HepG2 (cell line): ENCODE results near the gene DDIT4. TPM values are rescaled to one million over a fixed set of nuclear protein-coding genes. Genes with fewer than 3 reads are reported as not detected.

ENCODE experiments used
- ATAC-seq: fragments of 200-7000 bp; cut with Tn5 transposase; 3 replicates; pipeline ENCODE4 v1.9.1; 2020; ENCODE audit warnings: mild to moderate bottlenecking, moderate library complexity
- BruUV-seq: library from RNA; stranded (reverse); fragments of 400-500 nt; replicated peaks from 2 replicates; lab custom pipeline; 2021; lab: Mats Ljungman, UMichigan
- CTCF ChIA-PET: fragments of 300-600 bp; formaldehyde crosslinking; extraction: SDS; loops from one replicate; lab custom pipeline; 2021; ENCODE audit warnings: low total read pairs, inconsistent platforms, low intra/inter-chr PET ratio; lab: Yijun Ruan, JAX
- POLR2A ChIA-PET: fragments of 350-600 bp; sonication (Branson Sonifier 250); formaldehyde crosslinking; loops from one replicate; lab custom pipeline; 2020; ENCODE audit warnings: antibody characterized with exemption, inconsistent platforms; lab: Yijun Ruan, JAX
- DNase-seq: peaks from one replicate; pipeline ENCODE4 v3.0.0-alpha.2; 2015; ENCODE audit warnings: low spot score
- FAIRE-seq: peaks from 3 replicates; lab custom pipeline; 2011; peaks lifted over from hg19 to GRCh38; lab: Jason Lieb, UNC
- H2AFZ ChIP-seq: one replicate; pipeline ENCODE4 v1.6.1; 2011; ENCODE audit warnings: low read length, inconsistent platforms
- H3K27ac ChIP-seq: fragments of 300-600 bp; 3 replicates; pipeline ENCODE4 v1.8.0; 2011; ENCODE audit warnings: mixed run types, mild to moderate bottlenecking, mixed read lengths, low read length, inconsistent platforms; ENCODE audit not compliant: insufficient read depth; ENCODE audit errors: extremely low read length
- H3K27me3 ChIP-seq, 2 experiments: fragments of 200-600 bp in 1 of 2; 2 replicates in 1 of 2; 3 replicates in 1 of 2; pipeline versions ENCODE4 v1.6.0 to v1.8.0; 2011; ENCODE audit warnings: low read length in 2 of 2, mild to moderate bottlenecking in 2 of 2, moderate library complexity in 2 of 2, inconsistent platforms in 1 of 2; ENCODE audit not compliant: insufficient read depth in 2 of 2, control insufficient read depth in 1 of 2
- H3K36me3 ChIP-seq, 2 experiments: fragments of 200-600 bp in 1 of 2; replicated peaks in 1 of 2; 2 replicates in 1 of 2; 3 replicates in 1 of 2; pipeline versions ENCODE4 v1.5.1 to v1.8.0; 2011; ENCODE audit warnings: low read length in 2 of 2, inconsistent platforms in 1 of 2; ENCODE audit not compliant: insufficient read depth in 2 of 2, control insufficient read depth in 1 of 2
- H3K4me1 ChIP-seq: 2 replicates; pipeline ENCODE4 v1.5.1; 2012; ENCODE audit warnings: low read length, inconsistent platforms; ENCODE audit not compliant: insufficient read depth
- H3K4me2 ChIP-seq: 2 replicates; pipeline ENCODE4 v1.6.0; 2011; ENCODE audit warnings: low read depth, low read length, inconsistent platforms
- H3K4me3 ChIP-seq, 3 experiments: fragments of 200-600 bp in 1 of 3; sonication (generic), shearing (Covaris generic) in 1 of 3; replicated peaks in 1 of 3; 2 replicates each; pipeline ENCODE4 v1.5.1; 2011 to 2016; ENCODE audit warnings: low read length in 3 of 3, inconsistent platforms in 2 of 3, low read depth in 2 of 3, mild to moderate bottlenecking in 2 of 3, control low read depth in 1 of 3, mixed read lengths in 1 of 3; ENCODE audit not compliant: insufficient read depth in 1 of 3
- H3K79me2 ChIP-seq: one replicate; pipeline ENCODE4 v1.6.1; 2011; ENCODE audit warnings: low read length, inconsistent platforms; ENCODE audit not compliant: insufficient read depth
- H3K9ac ChIP-seq: 2 replicates; pipeline ENCODE4 v1.6.0; 2011; ENCODE audit warnings: mild to moderate bottlenecking, low read depth, low read length, inconsistent platforms; ENCODE audit not compliant: insufficient read depth
- H3K9me3 ChIP-seq: 2 replicates; pipeline ENCODE4 v1.5.1; 2012; ENCODE audit warnings: mild to moderate bottlenecking, low read length
- H4K20me1 ChIP-seq: 2 replicates; pipeline ENCODE4 v1.6.0; 2011; ENCODE audit warnings: inconsistent platforms, mild to moderate bottlenecking, low read length, moderate library complexity; ENCODE audit not compliant: insufficient read depth
- EEA1 ChIP-seq: sonication (generic); formaldehyde crosslinking; IDR thresholded peaks from 2 replicates; pipeline ENCODE4 v1.5.1; 2020; ENCODE audit warnings: mild to moderate bottlenecking, missing genetic modification reagents, borderline replicate concordance
- GATAD2A ChIP-seq: IDR thresholded peaks from 2 replicates; pipeline ENCODE4 v1.6.1; 2016
- KMT2B ChIP-seq: IDR thresholded peaks from 2 replicates; pipeline ENCODE4 v1.6.1; 2016; ENCODE audit warnings: missing genetic modification reagents, missing compliant biosample characterization
- RXRB ChIP-seq: IDR thresholded peaks from 2 replicates; pipeline ENCODE4 v1.6.1; 2016; ENCODE audit warnings: borderline replicate concordance, missing genetic modification reagents, missing compliant biosample characterization
- TEAD3 ChIP-seq: optimal IDR thresholded peaks from 2 replicates; pipeline ENCODE3; 2016; ENCODE audit warnings: borderline replicate concordance
- ZNF678 ChIP-seq: sonication (generic); formaldehyde crosslinking; IDR thresholded peaks from 2 replicates; pipeline ENCODE4 v1.4.0; 2020; ENCODE audit warnings: mild to moderate bottlenecking, missing genetic modification reagents
- WGBS: methylation state at CpG from one replicate; pipeline ENCODE4 v1.1.6; 2017; ENCODE audit warnings: low lambda C conversion rate; 5-methylcytosine and 5-hydroxymethylcytosine counted together
- in situ Hi-C: cut with HindIII; loops from 2 replicates; pipeline ENCODE4 v1.10.0; 2017; ENCODE audit warnings: low pct_unique_long_range_greater_than_20kb; ENCODE audit not compliant: extremely low pct_ligation_motif_present
- intact Hi-C: fragments of 100-400 bp; cut with micrococcal nuclease; formaldehyde crosslinking; loops from one replicate; pipeline ENCODE4 v1.10.0; 2022; ENCODE audit not compliant: unreplicated experiment
- polyA plus RNA-seq, 8 experiments: library from polyadenylated mRNA; depleted of rRNA in 3 of 8; stranded (reverse) in 7 of 8; unstranded in 1 of 8; fragments of >200 nt; fragmentation: Illumina TruSeq in 4 of 8; extraction: Trizol in 4 of 8; gene quantifications; 2 replicates each; pipeline versions ENCODE4 v1.2.1 to v1.2.3, GENCODE V29; 2011 to 2016; ENCODE audit warnings: low read depth in 4 of 8, missing spikeins in 1 of 8, mixed read lengths in 1 of 8; ENCODE audit not compliant: insufficient read depth in 1 of 8
- total RNA-seq, 5 experiments: library from RNA; depleted of rRNA; stranded (reverse); fragments of >200 nt; fragmentation: Illumina TruSeq; extraction: Trizol; gene quantifications; 2 replicates each; pipeline ENCODE4 v1.2.3, GENCODE V29; 2016; ENCODE audit warnings: low read depth in 1 of 5
- TF ChIP-seq, protein P1 (sequence below): sonication (generic); formaldehyde crosslinking; IDR thresholded peaks from 2 replicates; pipeline ENCODE4 v1.4.0; 2020; ENCODE audit warnings: mild to moderate bottlenecking, low read depth, missing genetic modification reagents
- TF ChIP-seq, protein P2 (sequence below): sonication (generic); formaldehyde crosslinking; IDR thresholded peaks from 2 replicates; pipeline ENCODE4 v1.9.0; 2021; ENCODE audit warnings: missing genetic modification reagents, borderline replicate concordance
- TF ChIP-seq, protein P3 (sequence below): IDR thresholded peaks from 2 replicates; pipeline ENCODE4 v1.6.1; 2016; ENCODE audit warnings: missing genetic modification reagents, missing compliant biosample characterization
- TF ChIP-seq, protein P4 (sequence below): sonication (generic); formaldehyde crosslinking; IDR thresholded peaks from 2 replicates; pipeline ENCODE4 v1.5.0; 2020; ENCODE audit warnings: missing genetic modification reagents

DDIT4 gene
- total and polyA plus RNA-seq, 2 of the 13 experiments (the other 11 are each of a cell fraction or from before 2014, with no cell fraction given): 35.6 to 40.7 TPM

DNA sequence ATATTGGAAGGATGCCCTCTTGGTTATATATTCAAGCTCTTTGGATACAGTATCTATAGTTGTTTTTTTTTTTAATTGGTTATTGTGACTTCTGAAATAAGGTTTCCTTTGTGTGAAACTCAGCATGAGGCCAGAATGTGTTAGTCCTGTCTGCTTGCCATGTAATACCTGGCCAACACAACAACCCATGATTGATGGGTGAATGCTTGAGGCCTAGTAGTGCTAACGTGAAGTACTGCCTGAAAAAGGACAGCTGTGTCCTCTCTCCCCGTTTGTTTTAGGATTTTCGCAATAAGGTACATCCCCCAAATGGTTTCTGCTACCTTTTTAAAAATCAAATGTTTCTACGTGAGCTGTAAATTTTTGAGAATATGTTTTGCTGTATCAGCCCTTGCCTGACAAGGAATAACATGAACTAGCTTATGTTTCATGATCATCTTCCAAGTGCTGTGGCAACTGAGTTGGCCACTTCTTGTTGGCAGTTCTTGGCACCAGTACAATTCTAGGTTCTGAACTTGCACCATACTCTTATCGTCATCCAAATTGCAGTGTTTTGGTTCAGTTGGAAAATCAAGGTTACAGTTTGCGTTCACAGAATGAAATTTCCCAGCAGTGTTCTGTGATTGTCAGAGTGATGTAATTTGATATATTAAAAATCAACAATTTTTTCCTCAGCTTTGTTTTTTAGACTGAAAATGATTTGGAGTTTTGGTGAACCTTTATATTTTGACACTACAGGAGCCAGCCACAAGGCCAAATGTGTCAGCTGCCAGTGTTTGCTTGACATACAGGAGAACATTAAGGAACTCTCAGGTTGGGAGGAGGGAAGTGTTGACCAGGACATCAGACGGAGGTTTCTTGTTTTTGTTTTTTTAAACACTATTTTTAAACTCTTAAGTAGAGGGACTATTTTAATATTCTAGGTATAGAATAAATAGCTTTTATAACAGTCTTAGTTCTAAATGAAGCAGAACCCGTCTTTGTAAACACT, 44.2 kb upstream of the DDIT4 start:
- no peak for DNase-seq
- intact Hi-C loops: loop anchor here (10.0 kb wide), 2 partner anchors 95 to 105 kb away; no protein-coding TSS in a partner anchor
- Histone ChIP-seq H3K4me2 (no peak overlapping the region), H3K27me3 (no peaks in the 10 kb centered on the region), H3K4me1 (0 out of 2 replicates have a peak, but pooled peaks cover 13% of the 10 kb centered on the region), H3K9me3 (no peaks in the 10 kb centered on the region), H3K4me3 (no peak overlapping the region), H3K27ac (no peak overlapping the region), H3K79me2 (peaks cover 23% of the 10 kb centered on the region), H2AFZ (no peak overlapping the region), H3K36me3 (peaks cover 7 to 34% of the 10 kb centered on the region in 2 experiments; a peak in 4 of 5 replicates), H3K9ac (no peak overlapping the region), H4K20me1 (no peaks in the 10 kb centered on the region)
- ChIA-PET CTCF (no interaction called here), POLR2A (interaction anchor here (0.8 to 1.7 kb wide), 3 partner anchors 7 to 44 kb away, joined by 3 to 4 read pairs (median 3); partner anchors contain the start of gene DDIT4)
- no peak for FAIRE-seq
- WGBS: 91% methylated on average over 8 of the region's 8 CpGs
- in situ Hi-C loops: no loop called here
- ATAC-seq: no peak
- BruUV-seq: no TSS peak
- TF ChIP-seq TEAD3 (CRISPR knock-in tag) (no peak), RXRB (CRISPR knock-in tag) (no peak)
- TF ChIP-seq, protein P1, sequence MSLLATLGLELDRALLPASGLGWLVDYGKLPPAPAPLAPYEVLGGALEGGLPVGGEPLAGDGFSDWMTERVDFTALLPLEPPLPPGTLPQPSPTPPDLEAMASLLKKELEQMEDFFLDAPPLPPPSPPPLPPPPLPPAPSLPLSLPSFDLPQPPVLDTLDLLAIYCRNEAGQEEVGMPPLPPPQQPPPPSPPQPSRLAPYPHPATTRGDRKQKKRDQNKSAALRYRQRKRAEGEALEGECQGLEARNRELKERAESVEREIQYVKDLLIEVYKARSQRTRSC (CRISPR knock-in tag): no peak

DNA sequence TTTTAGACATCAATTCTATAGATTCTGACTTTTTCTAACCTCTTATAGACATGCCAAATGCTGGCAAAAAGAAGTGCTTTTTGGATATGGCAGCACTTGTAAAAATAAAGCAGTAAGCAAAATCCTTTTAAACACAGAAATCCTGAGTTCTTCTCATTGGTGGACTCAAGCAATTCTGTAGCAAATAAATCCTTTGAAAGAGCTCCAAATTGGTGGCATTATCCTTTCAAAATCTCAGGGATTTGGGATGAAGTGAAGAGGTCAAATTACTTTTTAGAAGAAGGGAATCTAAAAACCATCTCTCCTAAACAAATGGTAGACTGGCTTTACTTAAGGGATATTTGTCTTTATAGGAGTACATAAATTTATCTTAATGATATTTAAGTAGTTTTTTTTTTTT, 40.1 kb upstream of the DDIT4 start:
- BruUV-seq: no TSS peak
- Histone ChIP-seq H4K20me1 (no peaks in the 10 kb centered on the region), H3K27me3 (no peaks in the 10 kb centered on the region), H3K79me2 (peaks cover 10% of the 10 kb centered on the region), H3K27ac (no peak overlapping the region), H2AFZ (no peak overlapping the region), H3K9me3 (no peaks in the 10 kb centered on the region), H3K4me2 (no peak overlapping the region), H3K4me1 (0 out of 2 replicates have a peak, but pooled peaks cover 13% of the 10 kb centered on the region), H3K4me3 (no peak overlapping the region), H3K36me3 (peaks cover 7 to 36% of the 10 kb centered on the region in 2 experiments; a peak in 4 of 5 replicates), H3K9ac (no peak overlapping the region)
- POLR2A ChIA-PET: interaction anchor here (0.7 to 1.8 kb wide), 3 partner anchors 17 to 40 kb away, joined by 5 to 6 read pairs (median 5); partner anchors contain the start of genes ASCC1 and DDIT4
- ATAC-seq: no peak
- in situ Hi-C loops (no loop called here), intact Hi-C loops (no loop called here)
- CTCF ChIA-PET: no interaction called here
- no peak for DNase-seq
- FAIRE-seq: no peak
- TF ChIP-seq EEA1 (CRISPR knock-in tag) (no peak), KMT2B (CRISPR knock-in tag) (no peak), GATAD2A (CRISPR knock-in tag) (no peak), ZNF678 (no peak)
- TF ChIP-seq, protein P2, sequence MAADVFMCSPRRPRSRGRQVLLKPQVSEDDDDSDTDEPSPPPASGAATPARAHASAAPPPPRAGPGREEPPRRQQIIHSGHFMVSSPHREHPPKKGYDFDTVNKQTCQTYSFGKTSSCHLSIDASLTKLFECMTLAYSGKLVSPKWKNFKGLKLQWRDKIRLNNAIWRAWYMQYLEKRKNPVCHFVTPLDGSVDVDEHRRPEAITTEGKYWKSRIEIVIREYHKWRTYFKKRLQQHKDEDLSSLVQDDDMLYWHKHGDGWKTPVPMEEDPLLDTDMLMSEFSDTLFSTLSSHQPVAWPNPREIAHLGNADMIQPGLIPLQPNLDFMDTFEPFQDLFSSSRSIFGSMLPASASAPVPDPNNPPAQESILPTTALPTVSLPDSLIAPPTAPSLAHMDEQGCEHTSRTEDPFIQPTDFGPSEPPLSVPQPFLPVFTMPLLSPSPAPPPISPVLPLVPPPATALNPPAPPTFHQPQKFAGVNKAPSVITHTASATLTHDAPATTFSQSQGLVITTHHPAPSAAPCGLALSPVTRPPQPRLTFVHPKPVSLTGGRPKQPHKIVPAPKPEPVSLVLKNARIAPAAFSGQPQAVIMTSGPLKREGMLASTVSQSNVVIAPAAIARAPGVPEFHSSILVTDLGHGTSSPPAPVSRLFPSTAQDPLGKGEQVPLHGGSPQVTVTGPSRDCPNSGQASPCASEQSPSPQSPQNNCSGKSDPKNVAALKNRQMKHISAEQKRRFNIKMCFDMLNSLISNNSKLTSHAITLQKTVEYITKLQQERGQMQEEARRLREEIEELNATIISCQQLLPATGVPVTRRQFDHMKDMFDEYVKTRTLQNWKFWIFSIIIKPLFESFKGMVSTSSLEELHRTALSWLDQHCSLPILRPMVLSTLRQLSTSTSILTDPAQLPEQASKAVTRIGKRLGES (CRISPR knock-in tag): no peak
- TF ChIP-seq, protein P3, sequence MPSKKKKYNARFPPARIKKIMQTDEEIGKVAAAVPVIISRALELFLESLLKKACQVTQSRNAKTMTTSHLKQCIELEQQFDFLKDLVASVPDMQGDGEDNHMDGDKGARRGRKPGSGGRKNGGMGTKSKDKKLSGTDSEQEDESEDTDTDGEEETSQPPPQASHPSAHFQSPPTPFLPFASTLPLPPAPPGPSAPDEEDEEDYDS (CRISPR knock-in tag): no peak
- TF ChIP-seq, protein P4, sequence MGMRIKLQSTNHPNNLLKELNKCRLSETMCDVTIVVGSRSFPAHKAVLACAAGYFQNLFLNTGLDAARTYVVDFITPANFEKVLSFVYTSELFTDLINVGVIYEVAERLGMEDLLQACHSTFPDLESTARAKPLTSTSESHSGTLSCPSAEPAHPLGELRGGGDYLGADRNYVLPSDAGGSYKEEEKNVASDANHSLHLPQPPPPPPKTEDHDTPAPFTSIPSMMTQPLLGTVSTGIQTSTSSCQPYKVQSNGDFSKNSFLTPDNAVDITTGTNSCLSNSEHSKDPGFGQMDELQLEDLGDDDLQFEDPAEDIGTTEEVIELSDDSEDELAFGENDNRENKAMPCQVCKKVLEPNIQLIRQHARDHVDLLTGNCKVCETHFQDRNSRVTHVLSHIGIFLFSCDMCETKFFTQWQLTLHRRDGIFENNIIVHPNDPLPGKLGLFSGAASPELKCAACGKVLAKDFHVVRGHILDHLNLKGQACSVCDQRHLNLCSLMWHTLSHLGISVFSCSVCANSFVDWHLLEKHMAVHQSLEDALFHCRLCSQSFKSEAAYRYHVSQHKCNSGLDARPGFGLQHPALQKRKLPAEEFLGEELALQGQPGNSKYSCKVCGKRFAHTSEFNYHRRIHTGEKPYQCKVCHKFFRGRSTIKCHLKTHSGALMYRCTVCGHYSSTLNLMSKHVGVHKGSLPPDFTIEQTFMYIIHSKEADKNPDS: no peak
